ENCODE data around the gene SLC25A29.

Gene SLC25A29

DNA sequence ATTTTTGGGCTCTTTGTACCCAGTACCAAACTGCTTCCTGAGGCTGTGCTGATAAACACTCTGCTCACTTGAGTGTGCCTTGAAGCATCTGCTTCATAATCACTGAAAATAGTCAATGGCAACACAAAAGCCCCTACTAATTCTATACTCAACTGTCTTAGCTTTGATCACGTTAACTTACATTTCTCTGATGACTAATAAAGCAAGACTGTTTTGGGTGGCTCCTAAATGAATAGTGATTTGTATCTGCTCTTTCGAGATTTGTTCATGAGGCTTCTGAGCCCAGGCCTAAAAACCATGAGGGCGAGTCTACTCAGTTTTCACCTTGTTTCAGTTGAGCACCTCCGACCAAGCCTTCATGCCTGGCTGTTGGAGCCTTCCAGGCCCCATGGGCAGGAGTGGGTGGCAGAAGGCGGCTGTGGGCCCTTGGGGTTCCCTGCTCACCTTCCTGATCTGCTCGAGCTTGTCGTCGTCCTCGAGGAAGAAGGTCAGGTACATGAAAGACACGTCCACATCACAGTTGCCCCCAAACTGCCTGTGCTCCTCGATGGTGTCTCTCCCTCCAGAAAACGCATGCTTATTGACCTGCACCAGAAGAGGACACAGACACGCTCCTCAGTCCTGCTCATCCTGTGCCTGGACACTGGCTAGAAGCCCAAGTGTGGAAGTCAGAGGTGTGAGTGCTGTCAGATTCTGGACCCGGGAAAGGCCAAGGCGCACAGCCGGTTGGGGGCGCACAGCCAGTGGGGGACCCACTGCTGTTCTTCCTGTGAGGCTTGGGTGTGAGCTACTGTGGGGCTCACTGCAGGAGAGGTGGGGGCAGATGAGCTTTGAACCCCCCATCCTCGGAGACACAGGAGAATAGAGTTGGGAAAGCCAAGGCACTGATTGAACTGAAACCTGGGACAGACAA, 30.6 kb upstream of the SLC25A29 start (continued):
- TF ChIP-seq, protein P1, sequence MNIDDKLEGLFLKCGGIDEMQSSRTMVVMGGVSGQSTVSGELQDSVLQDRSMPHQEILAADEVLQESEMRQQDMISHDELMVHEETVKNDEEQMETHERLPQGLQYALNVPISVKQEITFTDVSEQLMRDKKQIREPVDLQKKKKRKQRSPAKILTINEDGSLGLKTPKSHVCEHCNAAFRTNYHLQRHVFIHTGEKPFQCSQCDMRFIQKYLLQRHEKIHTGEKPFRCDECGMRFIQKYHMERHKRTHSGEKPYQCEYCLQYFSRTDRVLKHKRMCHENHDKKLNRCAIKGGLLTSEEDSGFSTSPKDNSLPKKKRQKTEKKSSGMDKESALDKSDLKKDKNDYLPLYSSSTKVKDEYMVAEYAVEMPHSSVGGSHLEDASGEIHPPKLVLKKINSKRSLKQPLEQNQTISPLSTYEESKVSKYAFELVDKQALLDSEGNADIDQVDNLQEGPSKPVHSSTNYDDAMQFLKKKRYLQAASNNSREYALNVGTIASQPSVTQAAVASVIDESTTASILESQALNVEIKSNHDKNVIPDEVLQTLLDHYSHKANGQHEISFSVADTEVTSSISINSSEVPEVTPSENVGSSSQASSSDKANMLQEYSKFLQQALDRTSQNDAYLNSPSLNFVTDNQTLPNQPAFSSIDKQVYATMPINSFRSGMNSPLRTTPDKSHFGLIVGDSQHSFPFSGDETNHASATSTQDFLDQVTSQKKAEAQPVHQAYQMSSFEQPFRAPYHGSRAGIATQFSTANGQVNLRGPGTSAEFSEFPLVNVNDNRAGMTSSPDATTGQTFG (tag by site-specific recombination; IDR thresholded peaks at IDR 0.05; ENCODE audit: borderline replicate concordance): no peak
- TF ChIP-seq ZNF837 (tag by site-specific recombination; IDR thresholded peaks at IDR 0.05) (no peak), RBAK (tag by site-specific recombination; IDR thresholded peaks at IDR 0.05) (no peak)

DNA sequence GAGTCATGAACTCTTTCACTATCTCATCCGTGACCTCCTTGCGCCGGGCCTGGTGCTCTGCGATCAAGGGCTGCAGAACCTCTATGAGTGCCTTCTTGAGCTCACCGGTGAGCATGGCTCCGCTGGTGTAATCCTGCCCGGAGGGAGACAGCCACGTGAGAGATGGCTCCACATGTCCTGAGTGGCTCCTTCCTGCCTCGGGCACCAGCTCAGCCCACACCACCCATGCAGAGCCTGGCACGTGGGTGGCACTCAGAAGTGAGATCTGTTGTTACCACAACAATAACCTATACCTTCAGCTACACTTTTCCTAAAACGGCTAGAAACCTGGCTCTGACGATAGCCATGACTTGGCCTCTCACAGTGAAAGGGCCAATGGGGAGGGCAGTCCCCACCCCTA, 28.7 kb upstream of the SLC25A29 start:
- H3K4me1 ChIP-seq (ENCODE audit: control insufficient read depth, insufficient read depth, low read length): no peaks in the 10 kb centered on the region
- POLR2A ChIA-PET: no interaction called here
- CTCF ChIA-PET: no interaction called here
- peaks cover 0 to 29% of the 10 kb centered on the region in 2 experiments; a peak in 2 of 3 replicates for H3K36me3 ChIP-seq (ENCODE audit: control insufficient read depth in 2 of 2, insufficient read depth in 1 of 2, low read length in 2 of 2)
- no peaks in the 10 kb centered on the region for H3K9me3 ChIP-seq (ENCODE audit: control insufficient read depth, insufficient read depth, low read depth, low read length)
- TF ChIP-seq ZNF558 (tag by site-specific recombination; IDR thresholded peaks at IDR 0.05): no peak
- TF ChIP-seq EGR2 (tag by site-specific recombination; IDR thresholded peaks at IDR 0.05; ENCODE audit: low read depth): peak; percentile 47; the same call in 1 of the 2 replicates
- peak; percentile 47 for TF ChIP-seq ZFHX2 (tag by site-specific recombination; conservative IDR thresholded peaks at IDR 0.05)
- H3K4me3 ChIP-seq (ENCODE audit: low read depth, low read length): no peak overlapping the region
- H3K27ac ChIP-seq (ENCODE audit: extremely low read depth, low read depth, low read length): no peak overlapping the region

DNA sequence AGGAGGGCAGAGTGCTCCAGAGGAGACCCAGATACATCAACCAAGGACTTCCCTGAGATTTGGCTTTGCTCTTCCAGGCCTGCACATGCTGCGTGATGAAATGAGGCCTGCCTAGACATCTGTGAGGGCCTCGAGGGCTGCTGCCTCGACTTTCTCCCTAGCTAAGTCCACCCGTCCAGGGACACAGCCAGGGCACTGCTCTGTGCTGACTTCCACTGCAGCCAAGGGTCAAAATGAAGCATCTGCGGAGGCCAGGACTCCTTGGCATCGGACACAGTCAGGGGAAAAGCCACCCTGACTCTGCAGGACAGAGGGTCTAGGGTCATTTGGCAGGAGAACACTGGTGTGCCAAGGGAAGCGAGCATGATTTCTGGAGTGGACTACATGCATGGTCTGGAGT, 27.6 kb upstream of the SLC25A29 start:
- Histone ChIP-seq H3K9me3 (ENCODE audit: control insufficient read depth, insufficient read depth, low read depth, low read length) (no peaks in the 10 kb centered on the region), H3K4me1 (ENCODE audit: control insufficient read depth, insufficient read depth, low read length) (no peaks in the 10 kb centered on the region), H3K27ac (ENCODE audit: extremely low read depth, low read depth, low read length) (no peak overlapping the region), H3K36me3 (ENCODE audit: control insufficient read depth in 2 of 2, insufficient read depth in 1 of 2, low read length in 2 of 2) (peaks cover 0 to 26% of the 10 kb centered on the region in 2 experiments; a peak in 2 of 3 replicates), H3K4me3 (ENCODE audit: low read depth, low read length) (no peak overlapping the region)
- TF ChIP-seq KLF1 (tag by site-specific recombination; IDR thresholded peaks at IDR 0.05) (no peak), ZNF654 (tag by site-specific recombination; IDR thresholded peaks at IDR 0.05; ENCODE audit: low read depth) (no peak), ZNF624 (tag by site-specific recombination; IDR thresholded peaks at IDR 0.05) (no peak), ZNF324 (tag by site-specific recombination; IDR thresholded peaks at IDR 0.05) (no peak), ZNF664 (tag by site-specific recombination; IDR thresholded peaks at IDR 0.05) (no peak), MYNN (tag by site-specific recombination; IDR thresholded peaks at IDR 0.05; ENCODE audit: borderline replicate concordance) (no peak), ZNF416 (tag by site-specific recombination; IDR thresholded peaks at IDR 0.05) (no peak), ZNF292 (tag by site-specific recombination; IDR thresholded peaks at IDR 0.05; ENCODE audit: borderline replicate concordance, low read depth) (no peak), ZXDB (tag by site-specific recombination; IDR thresholded peaks at IDR 0.05) (no peak), ZBTB1 (tag by site-specific recombination; IDR thresholded peaks at IDR 0.05) (no peak), ZNF585B (tag by site-specific recombination; IDR thresholded peaks at IDR 0.05) (no peak), HOXA7 (CRISPR knock-in tag; IDR thresholded peaks at IDR 0.05; ENCODE audit: borderline replicate concordance) (no peak)
- TF ChIP-seq, protein P2, sequence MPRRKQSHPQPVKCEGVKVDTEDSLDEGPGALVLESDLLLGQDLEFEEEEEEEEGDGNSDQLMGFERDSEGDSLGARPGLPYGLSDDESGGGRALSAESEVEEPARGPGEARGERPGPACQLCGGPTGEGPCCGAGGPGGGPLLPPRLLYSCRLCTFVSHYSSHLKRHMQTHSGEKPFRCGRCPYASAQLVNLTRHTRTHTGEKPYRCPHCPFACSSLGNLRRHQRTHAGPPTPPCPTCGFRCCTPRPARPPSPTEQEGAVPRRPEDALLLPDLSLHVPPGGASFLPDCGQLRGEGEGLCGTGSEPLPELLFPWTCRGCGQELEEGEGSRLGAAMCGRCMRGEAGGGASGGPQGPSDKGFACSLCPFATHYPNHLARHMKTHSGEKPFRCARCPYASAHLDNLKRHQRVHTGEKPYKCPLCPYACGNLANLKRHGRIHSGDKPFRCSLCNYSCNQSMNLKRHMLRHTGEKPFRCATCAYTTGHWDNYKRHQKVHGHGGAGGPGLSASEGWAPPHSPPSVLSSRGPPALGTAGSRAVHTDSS (tag by site-specific recombination; IDR thresholded peaks at IDR 0.05): no peak
- TF ChIP-seq, protein P3, sequence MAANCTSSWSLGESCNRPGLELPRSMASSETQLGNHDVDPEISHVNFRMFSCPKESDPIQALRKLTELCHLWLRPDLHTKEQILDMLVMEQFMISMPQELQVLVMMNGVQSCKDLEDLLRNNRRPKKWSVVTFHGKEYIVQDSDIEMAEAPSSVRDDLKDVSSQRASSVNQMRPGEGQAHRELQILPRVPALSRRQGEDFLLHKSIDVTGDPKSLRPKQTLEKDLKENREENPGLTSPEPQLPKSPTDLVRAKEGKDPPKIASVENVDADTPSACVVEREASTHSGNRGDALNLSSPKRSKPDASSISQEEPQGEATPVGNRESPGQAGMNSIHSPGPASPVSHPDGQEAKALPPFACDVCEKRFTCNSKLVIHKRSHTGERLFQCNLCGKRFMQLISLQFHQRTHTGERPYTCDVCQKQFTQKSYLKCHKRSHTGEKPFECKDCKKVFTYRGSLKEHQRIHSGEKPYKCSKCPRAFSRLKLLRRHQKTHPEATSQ (tag by site-specific recombination; IDR thresholded peaks at IDR 0.05): no peak
- TF ChIP-seq, protein P4, sequence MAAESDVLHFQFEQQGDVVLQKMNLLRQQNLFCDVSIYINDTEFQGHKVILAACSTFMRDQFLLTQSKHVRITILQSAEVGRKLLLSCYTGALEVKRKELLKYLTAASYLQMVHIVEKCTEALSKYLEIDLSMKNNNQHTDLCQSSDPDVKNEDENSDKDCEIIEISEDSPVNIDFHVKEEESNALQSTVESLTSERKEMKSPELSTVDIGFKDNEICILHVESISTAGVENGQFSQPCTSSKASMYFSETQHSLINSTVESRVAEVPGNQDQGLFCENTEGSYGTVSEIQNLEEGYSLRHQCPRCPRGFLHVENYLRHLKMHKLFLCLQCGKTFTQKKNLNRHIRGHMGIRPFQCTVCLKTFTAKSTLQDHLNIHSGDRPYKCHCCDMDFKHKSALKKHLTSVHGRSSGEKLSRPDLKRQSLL (tag by site-specific recombination; IDR thresholded peaks at IDR 0.05): no peak
- ChIA-PET POLR2A (no interaction called here), CTCF (no interaction called here)
